Measurements from ENCODE around the gene CDC42EP1.
"Not testable (repeated sequence)": the region's sequence is repeated elsewhere in the genome, so short reads cannot be mapped to it uniquely, and the experiment has no call there.

CDC42EP1 gene

DNA sequence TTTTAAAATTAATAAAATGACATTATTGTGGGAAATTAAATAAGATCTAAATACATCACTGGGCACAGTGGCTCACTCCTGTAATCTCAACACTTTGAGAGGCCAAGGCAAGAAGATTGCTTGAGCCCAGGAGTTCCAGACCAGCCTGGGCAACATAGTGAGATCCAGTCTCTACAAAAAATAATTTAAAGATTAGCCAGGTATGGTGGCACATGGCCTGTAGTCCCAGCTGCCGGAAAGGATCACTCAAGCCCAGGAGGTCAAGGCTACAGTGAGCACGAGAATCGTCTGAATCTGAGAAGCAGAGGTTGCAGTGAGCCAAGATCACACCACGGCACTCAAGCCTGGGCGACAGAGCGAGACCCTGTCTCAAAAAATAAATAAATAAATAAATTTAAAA is 25.1 kb upstream of the CDC42EP1 start:
- no peak for DNase-seq

- DNase-seq, result peak; percentile 91
Observed at GRCh38 chr22:37538590-37539357, 21.5 kb upstream of the CDC42EP1 start.

DNA sequence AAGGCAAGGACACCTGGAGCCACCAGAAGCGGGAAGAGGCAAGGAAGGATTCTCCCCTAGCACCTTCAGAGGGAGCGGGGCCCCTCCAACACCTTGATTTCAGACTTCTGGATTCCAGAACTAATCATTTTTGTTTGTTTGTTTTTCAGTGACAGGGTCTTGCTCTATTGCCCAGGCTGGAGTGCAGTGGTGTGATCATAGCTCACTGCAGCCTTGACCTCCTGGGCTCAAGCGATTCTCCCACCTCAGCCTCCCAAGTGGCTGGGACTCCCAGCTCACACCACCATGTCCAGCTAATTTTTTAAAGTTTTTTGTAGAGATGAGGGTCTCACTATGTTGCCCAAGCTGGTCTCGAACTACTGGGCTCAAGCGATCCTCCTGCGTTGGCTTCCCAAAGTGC is 20.5 kb upstream of the CDC42EP1 start:
- not testable (repeated sequence) for DNase-seq

DNA sequence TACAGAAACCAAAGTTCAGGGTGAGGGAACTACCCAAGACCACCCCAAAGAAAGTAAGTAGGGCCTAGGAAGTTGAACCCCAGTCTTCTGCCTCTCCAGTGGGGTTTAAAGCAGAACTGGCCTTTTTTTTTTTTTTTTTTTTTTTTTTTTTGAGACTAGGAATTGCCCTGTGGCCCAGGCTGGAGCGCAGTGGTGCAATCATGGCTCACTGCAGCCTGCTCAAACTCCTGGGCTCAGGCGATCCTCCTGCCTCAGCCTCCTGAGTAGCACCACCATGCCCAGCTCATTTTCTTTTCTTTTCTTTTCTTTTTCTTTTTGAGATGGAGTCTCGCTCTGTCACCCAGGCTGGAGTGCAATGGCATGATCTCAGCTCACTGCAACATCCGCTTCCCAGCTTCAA is 17.9 kb upstream of the CDC42EP1 start:
- DNase-seq, result not testable (repeated sequence)

GRCh38 chr22:37542959-37543358 is 17.3 kb upstream of the CDC42EP1 start:
- no peak for DNase-seq

DNA sequence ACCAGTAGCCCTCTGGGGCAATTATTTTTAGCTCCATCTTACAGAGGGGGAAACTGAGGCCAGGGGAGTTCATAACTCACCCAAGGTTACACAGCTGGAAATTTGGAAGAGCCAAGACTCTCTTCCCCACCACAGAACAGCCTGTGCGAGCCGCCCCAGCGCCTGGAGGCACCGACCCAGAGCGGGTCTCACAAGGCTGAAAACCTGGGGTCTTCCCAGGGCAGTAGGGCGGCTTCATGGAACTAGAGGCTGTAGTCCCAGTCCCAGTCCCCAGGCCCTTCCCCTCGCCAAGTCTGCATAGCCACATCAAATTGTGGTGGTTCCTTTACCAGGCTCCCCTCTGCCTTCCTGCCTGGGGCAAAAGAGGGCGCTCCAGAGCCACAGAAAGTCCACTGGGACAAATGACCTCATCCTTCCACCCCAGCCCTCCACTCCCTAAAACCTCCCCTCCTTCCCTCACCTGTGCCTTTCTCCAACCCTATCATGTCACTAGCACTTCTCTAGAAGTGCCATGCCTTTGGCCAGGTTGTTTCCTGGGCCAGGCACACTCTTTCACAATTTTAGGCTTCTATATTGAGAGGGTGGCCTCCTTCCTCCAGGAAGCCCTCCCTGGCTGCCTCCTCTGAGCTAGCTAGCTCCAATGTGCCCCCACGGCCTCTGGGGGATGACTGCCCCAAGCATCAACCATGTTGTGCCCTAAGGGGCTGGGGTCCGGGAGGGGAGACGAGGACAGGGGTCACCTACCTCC is 15.2 kb upstream of the CDC42EP1 start:
- DNase-seq, result peak; percentile 52

GRCh38 chr22:37545703-37546436 is 14.4 kb upstream of the CDC42EP1 start:
- DNase-seq, result no peak

- DNase-seq, result no peak
Observed at GRCh38 chr22:37546437-37547250, 13.6 kb upstream of the CDC42EP1 start.

DNA sequence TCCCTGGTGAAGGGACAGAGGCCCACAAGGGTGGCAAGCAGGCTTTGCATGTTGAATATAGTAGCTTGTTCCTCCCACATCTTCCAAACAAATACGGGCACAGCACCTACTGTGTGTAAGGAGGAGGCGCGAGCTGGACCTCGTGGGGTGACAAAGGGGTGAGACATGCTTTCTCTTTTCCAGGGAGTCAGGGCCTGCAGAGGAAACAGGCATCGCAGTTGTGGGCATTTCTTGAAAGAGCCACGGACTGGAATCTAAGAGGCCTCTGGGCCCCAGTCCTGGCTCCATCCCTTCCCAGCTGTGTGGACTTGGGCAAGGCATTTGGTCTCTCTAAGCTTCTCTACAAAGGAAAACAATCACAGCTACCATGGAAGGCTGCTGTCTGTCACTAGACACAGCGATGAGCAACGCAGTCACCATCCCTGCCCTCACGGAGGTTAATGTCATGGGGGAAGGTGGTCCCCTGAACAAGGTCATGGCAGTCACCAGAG is 13.0 kb upstream of the CDC42EP1 start:
- no peak for DNase-seq

DNA sequence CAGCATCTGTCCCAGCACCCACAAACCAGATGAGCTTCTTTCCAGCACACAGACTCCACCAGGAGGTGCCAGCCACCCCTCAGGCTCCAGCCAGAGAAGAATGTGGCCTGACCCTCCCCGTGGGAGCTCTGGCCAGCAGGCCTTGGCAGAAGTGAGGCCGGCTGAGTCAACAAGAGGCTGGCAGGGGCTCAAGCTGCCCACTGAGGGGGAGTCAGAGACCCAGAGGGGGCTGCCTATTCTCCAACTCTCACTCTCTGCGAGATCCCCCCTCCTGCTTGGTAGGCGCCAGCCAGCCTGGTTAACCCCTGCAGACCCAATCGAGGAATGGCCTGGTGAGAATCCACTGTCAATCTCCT is 10.6 kb upstream of the CDC42EP1 start:
- DNase-seq, result no peak

DNA sequence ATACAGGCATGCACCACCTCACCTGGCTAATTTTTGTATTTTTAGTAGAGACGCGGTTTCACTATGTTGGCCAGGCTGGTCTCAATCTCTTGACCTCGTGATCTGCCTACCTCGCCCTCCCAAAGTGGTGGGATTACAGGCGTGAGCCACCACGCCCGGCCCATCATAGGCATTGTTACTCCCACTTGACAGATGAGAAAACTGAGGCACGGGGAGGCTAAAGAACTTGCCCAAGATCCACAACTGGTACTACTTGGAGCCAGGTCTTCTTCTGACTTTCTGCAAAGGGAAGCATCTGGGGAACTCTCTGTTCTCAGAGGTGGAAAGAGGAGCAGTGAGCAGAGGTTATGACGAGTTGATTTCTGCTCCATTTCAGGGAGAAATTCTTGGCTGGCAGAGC is 9.4 kb upstream of the CDC42EP1 start:
- not testable (repeated sequence) for DNase-seq

- no peak for DNase-seq
Observed at GRCh38 chr22:37551981-37552380, 8.3 kb upstream of the CDC42EP1 start.

DNA sequence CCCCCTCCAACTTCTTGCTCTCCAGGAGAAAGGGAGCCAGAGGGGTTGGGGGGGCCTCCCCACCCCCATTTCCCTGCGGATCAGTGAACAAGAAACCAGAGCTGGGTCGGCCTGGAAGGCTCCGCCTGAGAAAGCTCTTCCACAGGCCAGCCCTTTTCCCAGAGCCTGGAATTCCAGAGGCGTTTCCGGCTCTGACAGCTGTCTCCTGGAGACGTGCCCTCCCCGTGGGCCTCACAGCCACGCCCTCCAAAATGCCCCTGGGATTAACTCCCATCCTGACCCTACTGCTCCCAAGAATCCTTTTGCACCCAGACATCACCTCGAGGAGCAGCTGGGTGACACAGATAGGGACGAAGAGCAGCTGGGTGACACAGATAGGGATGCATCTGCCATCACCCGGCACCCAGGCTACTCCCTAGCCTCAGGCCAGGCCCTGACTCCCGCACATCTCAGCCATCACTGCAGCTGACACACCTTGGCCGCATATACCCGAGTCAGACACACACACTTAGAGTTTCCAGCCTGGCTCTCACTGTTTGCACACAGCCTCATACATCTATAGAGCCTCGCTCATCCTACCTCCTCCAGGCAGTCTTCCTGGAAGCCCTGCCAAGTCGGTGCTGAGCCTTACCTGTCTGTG is 7.6 kb upstream of the CDC42EP1 start:
- DNase-seq, result no peak

GRCh38 chr22:37553725-37554124 is 6.6 kb upstream of the CDC42EP1 start:
- DNase-seq, result no peak

DNA sequence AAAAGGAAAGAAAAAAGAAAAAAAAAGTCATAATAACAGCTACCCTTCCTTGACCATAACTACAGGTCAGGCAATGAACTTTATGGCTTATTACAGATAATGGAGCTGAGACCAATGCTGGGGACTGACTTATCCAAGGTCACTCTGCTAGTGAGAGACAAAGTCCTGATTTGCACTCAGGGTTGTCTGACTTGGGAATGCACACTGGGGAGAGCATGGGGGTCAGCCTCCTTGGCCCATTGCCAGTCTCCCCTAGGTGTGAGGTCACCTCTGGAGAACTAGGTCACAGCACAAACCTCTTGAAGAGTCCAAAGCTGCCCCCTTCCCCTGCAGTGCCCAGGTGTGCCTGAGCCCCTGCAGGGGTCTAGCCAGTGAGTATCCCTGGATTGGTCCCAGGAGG is 5.3 kb upstream of the CDC42EP1 start:
- DNase-seq, result no peak

- DNase-seq, result no peak
Observed at GRCh38 chr22:37556710-37557109, 3.6 kb upstream of the CDC42EP1 start.

GRCh38 chr22:37557321-37558001 is 2.8 kb upstream of the CDC42EP1 start:
- no peak for DNase-seq

DNA sequence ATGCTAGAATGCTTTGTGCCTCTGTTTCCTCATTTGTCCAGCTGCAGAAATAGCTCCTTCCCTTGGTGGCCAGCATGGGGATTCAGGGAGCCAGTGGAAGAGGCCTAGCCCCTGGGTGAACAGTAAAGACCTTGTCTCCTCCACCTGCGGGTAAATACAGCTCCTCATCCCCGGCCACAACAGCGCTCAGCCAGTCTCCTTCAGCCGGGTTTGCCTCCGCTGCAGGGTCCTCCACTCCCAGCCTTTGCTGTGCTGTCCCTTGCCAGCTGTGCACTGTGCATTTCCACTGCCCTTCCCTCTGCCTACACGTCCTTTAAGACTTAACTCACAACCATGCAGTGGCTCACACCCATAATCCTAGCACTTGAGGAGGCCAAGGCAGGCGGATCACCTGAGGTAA is 1.5 kb upstream of the CDC42EP1 start:
- no peak for DNase-seq

DNA sequence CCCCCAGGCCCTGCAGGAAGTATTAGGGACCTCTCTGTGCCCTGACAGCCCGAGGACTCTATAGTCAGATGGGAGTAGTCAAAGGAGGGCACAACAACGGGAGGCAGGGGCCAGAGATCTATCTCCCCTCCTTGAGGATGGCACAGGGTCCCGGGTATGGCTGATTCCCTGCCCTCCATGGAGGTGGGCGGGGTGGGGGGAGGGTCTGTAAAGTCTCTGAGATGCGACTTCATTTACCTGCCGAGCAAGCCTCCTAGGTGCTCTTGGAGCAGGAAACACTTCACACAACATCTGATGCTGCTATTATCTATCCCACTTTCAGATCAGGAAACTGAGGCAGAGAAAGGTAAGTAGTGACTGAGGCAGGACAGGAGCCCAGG is 769 bp upstream of the CDC42EP1 start:
- no peak for DNase-seq

- DNase-seq, result no peak
Observed at GRCh38 chr22:37560608-37561211, 430 bp downstream of the CDC42EP1 start.

Measured in CD4-positive, alpha-beta T cell treated with Interleukin-21 for 1 hour (primary cell).